Measurements from ENCODE around the gene ZNF804B.

Gene ZNF804B

DNA sequence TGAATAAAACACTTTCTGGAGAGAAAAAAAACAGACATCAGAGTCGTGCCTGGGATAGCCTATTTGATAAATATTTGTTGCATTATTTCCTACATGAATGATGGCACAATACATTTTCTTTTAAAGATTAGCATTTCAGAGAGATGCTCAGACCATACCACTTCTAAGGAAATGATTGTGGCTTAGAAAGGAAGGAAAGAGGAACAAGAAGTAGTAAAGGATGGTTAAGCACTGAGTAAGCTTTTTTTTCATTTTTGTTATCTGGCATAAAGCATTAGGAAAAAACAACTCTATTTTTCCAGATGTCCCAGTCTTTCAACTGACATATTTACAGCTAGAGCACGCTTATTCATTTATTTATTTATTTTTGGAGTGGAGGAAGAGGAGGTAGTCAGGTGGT is 294.9 kb downstream of the ZNF804B start:
- no peaks in the 10 kb centered on the region for H3K36me3 ChIP-seq (replicated peaks; ENCODE audit: low read depth, low read length)
- no peaks in the 10 kb centered on the region for H3K9me3 ChIP-seq (ENCODE audit: insufficient read depth, low read length)
- H3K4me1 ChIP-seq (ENCODE audit: low read length): no peaks in the 10 kb centered on the region
- H4K20me1 ChIP-seq (ENCODE audit: insufficient read depth, low read length): no peaks in the 10 kb centered on the region
- H3K4me2 ChIP-seq (ENCODE audit: low read length): no peak overlapping the region
- H3K9ac ChIP-seq (ENCODE audit: low read length): no peak overlapping the region
- H3K4me3 ChIP-seq (ENCODE audit: low read length): no peak overlapping the region
- H3K27ac ChIP-seq (ENCODE audit: low read length): no peak overlapping the region
- H3K27me3 ChIP-seq (ENCODE audit: low read depth, low read length): no peaks in the 10 kb centered on the region
- H2AFZ ChIP-seq (ENCODE audit: low read depth, low read length): no peak overlapping the region
- TF ChIP-seq, protein P1, sequence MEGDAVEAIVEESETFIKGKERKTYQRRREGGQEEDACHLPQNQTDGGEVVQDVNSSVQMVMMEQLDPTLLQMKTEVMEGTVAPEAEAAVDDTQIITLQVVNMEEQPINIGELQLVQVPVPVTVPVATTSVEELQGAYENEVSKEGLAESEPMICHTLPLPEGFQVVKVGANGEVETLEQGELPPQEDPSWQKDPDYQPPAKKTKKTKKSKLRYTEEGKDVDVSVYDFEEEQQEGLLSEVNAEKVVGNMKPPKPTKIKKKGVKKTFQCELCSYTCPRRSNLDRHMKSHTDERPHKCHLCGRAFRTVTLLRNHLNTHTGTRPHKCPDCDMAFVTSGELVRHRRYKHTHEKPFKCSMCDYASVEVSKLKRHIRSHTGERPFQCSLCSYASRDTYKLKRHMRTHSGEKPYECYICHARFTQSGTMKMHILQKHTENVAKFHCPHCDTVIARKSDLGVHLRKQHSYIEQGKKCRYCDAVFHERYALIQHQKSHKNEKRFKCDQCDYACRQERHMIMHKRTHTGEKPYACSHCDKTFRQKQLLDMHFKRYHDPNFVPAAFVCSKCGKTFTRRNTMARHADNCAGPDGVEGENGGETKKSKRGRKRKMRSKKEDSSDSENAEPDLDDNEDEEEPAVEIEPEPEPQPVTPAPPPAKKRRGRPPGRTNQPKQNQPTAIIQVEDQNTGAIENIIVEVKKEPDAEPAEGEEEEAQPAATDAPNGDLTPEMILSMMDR (IDR thresholded peaks at IDR 0.05; ENCODE audit: low read depth, low read length): no peak
- TF ChIP-seq EZH2phosphoT487 (IDR thresholded peaks at IDR 0.05; ENCODE audit: low read depth): no peak
- no peaks in the 10 kb centered on the region for H3K79me2 ChIP-seq (ENCODE audit: low read length)

DNA sequence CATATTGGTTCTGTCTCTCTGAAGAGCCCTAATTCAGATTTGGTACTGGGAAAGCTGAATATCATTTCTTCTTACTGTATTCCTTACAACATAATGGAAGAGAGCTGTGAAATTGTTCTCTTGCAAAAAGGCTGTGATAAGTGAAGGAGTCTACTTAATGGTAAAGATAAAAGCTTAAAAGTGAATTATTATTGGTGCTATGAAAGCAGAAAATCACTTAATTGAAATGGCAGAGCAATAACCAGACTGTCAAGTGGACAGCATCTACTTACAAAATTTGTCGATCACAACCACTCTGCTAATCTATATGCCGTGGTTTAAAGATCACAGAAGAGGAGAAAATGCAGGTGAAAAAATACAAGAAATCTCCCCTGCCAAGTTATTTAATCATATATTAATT is 300.7 kb downstream of the ZNF804B start:
- H2AFZ ChIP-seq (ENCODE audit: low read depth, low read length): no peak overlapping the region
- H3K27me3 ChIP-seq (ENCODE audit: low read depth, low read length): no peaks in the 10 kb centered on the region
- H3K36me3 ChIP-seq (replicated peaks; ENCODE audit: low read depth, low read length): no peaks in the 10 kb centered on the region
- no peaks in the 10 kb centered on the region for H4K20me1 ChIP-seq (ENCODE audit: insufficient read depth, low read length)
- no peak overlapping the region for H3K4me2 ChIP-seq (ENCODE audit: low read length)
- H3K27ac ChIP-seq (ENCODE audit: low read length): no peak overlapping the region
- no peaks in the 10 kb centered on the region for H3K9me3 ChIP-seq (ENCODE audit: insufficient read depth, low read length)
- H3K79me2 ChIP-seq (ENCODE audit: low read length): no peaks in the 10 kb centered on the region
- H3K9ac ChIP-seq (ENCODE audit: low read length): no peak overlapping the region
- TF ChIP-seq, protein P1 (IDR thresholded peaks at IDR 0.05; ENCODE audit: low read depth, low read length): no peak
- no peak for TF ChIP-seq EZH2phosphoT487 (IDR thresholded peaks at IDR 0.05; ENCODE audit: low read depth)
- H3K4me1 ChIP-seq (ENCODE audit: low read length): no peaks in the 10 kb centered on the region
- no peak overlapping the region for H3K4me3 ChIP-seq (ENCODE audit: low read length)

DNA sequence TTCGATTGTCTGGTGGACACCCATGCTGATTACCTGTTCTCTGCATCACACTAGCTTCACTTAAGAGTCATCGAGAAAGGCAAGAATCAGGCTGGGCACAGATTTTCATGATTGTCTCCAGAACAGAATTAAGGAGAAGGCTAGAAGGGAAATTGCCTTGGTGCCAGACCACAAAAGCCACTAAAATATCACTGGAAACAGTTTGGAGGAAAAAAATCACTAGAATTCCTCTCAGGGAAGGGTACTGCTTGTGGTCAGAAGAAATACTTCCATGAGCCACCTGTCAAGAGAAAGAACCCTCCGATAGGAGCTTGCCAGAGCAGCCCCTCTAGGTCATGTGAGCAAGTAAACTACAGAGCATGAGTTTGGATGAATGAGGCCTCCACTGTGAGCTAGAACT is 305.3 kb downstream of the ZNF804B start:
- Histone ChIP-seq H3K4me2 (ENCODE audit: low read length) (no peak overlapping the region), H3K36me3 (replicated peaks; ENCODE audit: low read depth, low read length) (no peaks in the 10 kb centered on the region), H3K9me3 (ENCODE audit: insufficient read depth, low read length) (no peaks in the 10 kb centered on the region), H3K79me2 (ENCODE audit: low read length) (no peaks in the 10 kb centered on the region), H3K27me3 (ENCODE audit: low read depth, low read length) (no peaks in the 10 kb centered on the region), H4K20me1 (ENCODE audit: insufficient read depth, low read length) (no peaks in the 10 kb centered on the region), H3K4me1 (ENCODE audit: low read length) (no peaks in the 10 kb centered on the region), H2AFZ (ENCODE audit: low read depth, low read length) (no peak overlapping the region), H3K4me3 (ENCODE audit: low read length) (no peak overlapping the region), H3K27ac (ENCODE audit: low read length) (no peak overlapping the region), H3K9ac (ENCODE audit: low read length) (no peak overlapping the region)
- no peak for TF ChIP-seq EZH2phosphoT487 (IDR thresholded peaks at IDR 0.05; ENCODE audit: low read depth)
- TF ChIP-seq, protein P1 (IDR thresholded peaks at IDR 0.05; ENCODE audit: low read depth, low read length): no peak

DNA sequence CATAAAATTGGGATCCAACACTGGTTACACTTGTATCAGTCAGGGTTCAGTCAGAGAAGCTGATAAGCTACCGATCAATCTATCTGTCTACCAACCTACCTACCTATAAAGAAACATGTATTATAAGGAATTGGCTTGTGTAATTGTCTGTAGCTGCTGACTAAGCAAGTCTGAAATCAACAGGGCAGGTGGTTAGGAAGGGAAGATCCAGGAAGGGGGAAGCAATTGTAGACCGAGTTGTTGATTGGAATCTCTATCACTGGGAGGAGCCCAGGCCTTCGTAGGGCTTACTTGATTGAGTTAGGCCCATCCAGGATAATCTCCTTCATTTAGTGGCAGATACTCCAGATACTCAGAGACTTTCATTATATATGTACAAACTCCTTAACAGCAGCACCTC is 307.5 kb downstream of the ZNF804B start:
- TF ChIP-seq, protein P1 (IDR thresholded peaks at IDR 0.05; ENCODE audit: low read depth, low read length): no peak
- TF ChIP-seq EZH2phosphoT487 (IDR thresholded peaks at IDR 0.05; ENCODE audit: low read depth): no peak
- H3K79me2 ChIP-seq (ENCODE audit: low read length): no peaks in the 10 kb centered on the region
- no peaks in the 10 kb centered on the region for H4K20me1 ChIP-seq (ENCODE audit: insufficient read depth, low read length)
- H2AFZ ChIP-seq (ENCODE audit: low read depth, low read length): no peak overlapping the region
- no peak overlapping the region for H3K4me3 ChIP-seq (ENCODE audit: low read length)
- no peaks in the 10 kb centered on the region for H3K9me3 ChIP-seq (ENCODE audit: insufficient read depth, low read length)
- no peaks in the 10 kb centered on the region for H3K36me3 ChIP-seq (replicated peaks; ENCODE audit: low read depth, low read length)
- H3K27me3 ChIP-seq (ENCODE audit: low read depth, low read length): no peaks in the 10 kb centered on the region
- H3K9ac ChIP-seq (ENCODE audit: low read length): no peak overlapping the region
- H3K4me2 ChIP-seq (ENCODE audit: low read length): no peak overlapping the region
- H3K27ac ChIP-seq (ENCODE audit: low read length): no peak overlapping the region
- no peaks in the 10 kb centered on the region for H3K4me1 ChIP-seq (ENCODE audit: low read length)

Data from OCI-LY3 (cell line).